T1000 (cell line): ENCODE results near the gene DNM3.

Experiments
- DNase-seq: peaks from one replicate; lab custom pipeline; 2025; ENCODE audit warnings: mixed read lengths; lab: John Stamatoyannopoulos, UW

DNM3 gene

GRCh38 chr1:172456344-172456769, 615.1 kb downstream of the DNM3 start:
- DNase-seq: no peak

- DNase-seq: no peak
Observed at GRCh38 chr1:172457479-172458130, 616.3 kb downstream of the DNM3 start.

- DNase-seq: no peak
Observed at GRCh38 chr1:172460177-172460576, 618.9 kb downstream of the DNM3 start.

- no peak for DNase-seq
Observed at GRCh38 chr1:172460887-172461315, 619.6 kb downstream of the DNM3 start.
